ENCODE results near the gene TMCC3. TPM values are rescaled to one million over a fixed set of nuclear protein-coding genes. Genes with fewer than 3 reads are reported as not detected.

TMCC3 gene
- total RNA-seq, 1 experiment from 2014 or later = 4.0 TPM

GRCh38 chr12:94571556-94571955 lies 78.8 kb downstream of the TMCC3 start:
- no TSS peak for BruUV-seq (replicated peaks)
- Mint-ChIP-seq H3K4me3 (ENCODE audit: low read depth, unreplicated experiment) (no peak overlapping the region), H3K9me3 (ENCODE audit: low read depth, unreplicated experiment) (no peaks in the 10 kb centered on the region), H3K4me1 (ENCODE audit: low read depth, unreplicated experiment) (peaks cover 41% of the 10 kb centered on the region), H3K36me3 (ENCODE audit: insufficient read depth, unreplicated experiment) (no peaks in the 10 kb centered on the region), H3K27me3 (ENCODE audit: unreplicated experiment) (no peaks in the 10 kb centered on the region), H3K27ac (ENCODE audit: unreplicated experiment) (peak overlapping the region; percentile 64)
- no peak for TF ChIP-seq CTCF (IDR thresholded peaks at IDR 0.05; ENCODE audit: unreplicated experiment)
- intact Hi-C loops (cut with micrococcal nuclease; ENCODE audit: unreplicated experiment) = no loop called here
- CTCF ChIA-PET = interaction anchor here (1.1 to 1.3 kb wide), 2 partner anchors 23 to 304 kb away, joined by 3 to 4 read pairs; no protein-coding TSS in a partner anchor
- peak; percentile 83 for DNase-seq

GRCh38 chr12:94570161-94570560 lies 80.2 kb downstream of the TMCC3 start:
- peak overlapping the region; percentile 33 for H3K4me3 Mint-ChIP-seq (ENCODE audit: low read depth, unreplicated experiment)
- H3K36me3 Mint-ChIP-seq (ENCODE audit: insufficient read depth, unreplicated experiment) = no peaks in the 10 kb centered on the region
- peaks cover 41% of the 10 kb centered on the region for H3K4me1 Mint-ChIP-seq (ENCODE audit: low read depth, unreplicated experiment)
- H3K27ac Mint-ChIP-seq (ENCODE audit: unreplicated experiment) = peak overlapping the region; percentile 64
- DNase-seq = peak; percentile 31
- no TSS peak for BruUV-seq (replicated peaks)
- no peaks in the 10 kb centered on the region for H3K9me3 Mint-ChIP-seq (ENCODE audit: low read depth, unreplicated experiment)
- H3K27me3 Mint-ChIP-seq (ENCODE audit: unreplicated experiment) = no peaks in the 10 kb centered on the region
- intact Hi-C loops (cut with micrococcal nuclease; ENCODE audit: unreplicated experiment) = no loop called here
- CTCF ChIA-PET = no interaction called here
- TF ChIP-seq CTCF (IDR thresholded peaks at IDR 0.05; ENCODE audit: unreplicated experiment) = no peak

- Mint-ChIP-seq H3K4me1 (ENCODE audit: low read depth, unreplicated experiment) (peaks cover 46% of the 10 kb centered on the region), H3K4me3 (ENCODE audit: low read depth, unreplicated experiment) (no peak overlapping the region), H3K27ac (ENCODE audit: unreplicated experiment) (no peak overlapping the region), H3K27me3 (ENCODE audit: unreplicated experiment) (no peaks in the 10 kb centered on the region), H3K9me3 (ENCODE audit: low read depth, unreplicated experiment) (no peaks in the 10 kb centered on the region), H3K36me3 (ENCODE audit: insufficient read depth, unreplicated experiment) (no peaks in the 10 kb centered on the region)
- BruUV-seq (replicated peaks) = no TSS peak
- intact Hi-C loops (cut with micrococcal nuclease; ENCODE audit: unreplicated experiment) = no loop called here
- CTCF ChIA-PET = no interaction called here
- TF ChIP-seq CTCF (IDR thresholded peaks at IDR 0.05; ENCODE audit: unreplicated experiment) = no peak
- no peak for DNase-seq
Observed at GRCh38 chr12:94567761-94568160, 82.6 kb downstream of the TMCC3 start.

GRCh38 chr12:94566345-94566744 lies 84.0 kb downstream of the TMCC3 start:
- DNase-seq = no peak
- no peaks in the 10 kb centered on the region for H3K27me3 Mint-ChIP-seq (ENCODE audit: unreplicated experiment)
- intact Hi-C loops (cut with micrococcal nuclease; ENCODE audit: unreplicated experiment) = no loop called here
- H3K4me1 Mint-ChIP-seq (ENCODE audit: low read depth, unreplicated experiment) = peaks cover 53% of the 10 kb centered on the region
- no peaks in the 10 kb centered on the region for H3K9me3 Mint-ChIP-seq (ENCODE audit: low read depth, unreplicated experiment)
- TF ChIP-seq CTCF (IDR thresholded peaks at IDR 0.05; ENCODE audit: unreplicated experiment) = no peak
- CTCF ChIA-PET = no interaction called here
- no peaks in the 10 kb centered on the region for H3K36me3 Mint-ChIP-seq (ENCODE audit: insufficient read depth, unreplicated experiment)
- BruUV-seq (replicated peaks) = no TSS peak
- no peak overlapping the region for H3K27ac Mint-ChIP-seq (ENCODE audit: unreplicated experiment)
- no peak overlapping the region for H3K4me3 Mint-ChIP-seq (ENCODE audit: low read depth, unreplicated experiment)
